Hematopoietic multipotent progenitor cell treated with erythropoietin and hydrocortisone succinate and interleukin-3 and kit ligand, for 8 days (in vitro differentiated cells): ENCODE results near the gene TRAPPC2.
A peak's percentile ranks its signal among the peaks of the same experiment; 100 is the strongest.
"Not testable (repeated sequence)": the region's sequence is repeated elsewhere in the genome, so short reads cannot be mapped to it uniquely, and the experiment has no call there.

Experiments used
- DNase-seq: peaks from one replicate; pipeline ENCODE4 v3.0.0-alpha.2; 2015

TRAPPC2 gene

DNA sequence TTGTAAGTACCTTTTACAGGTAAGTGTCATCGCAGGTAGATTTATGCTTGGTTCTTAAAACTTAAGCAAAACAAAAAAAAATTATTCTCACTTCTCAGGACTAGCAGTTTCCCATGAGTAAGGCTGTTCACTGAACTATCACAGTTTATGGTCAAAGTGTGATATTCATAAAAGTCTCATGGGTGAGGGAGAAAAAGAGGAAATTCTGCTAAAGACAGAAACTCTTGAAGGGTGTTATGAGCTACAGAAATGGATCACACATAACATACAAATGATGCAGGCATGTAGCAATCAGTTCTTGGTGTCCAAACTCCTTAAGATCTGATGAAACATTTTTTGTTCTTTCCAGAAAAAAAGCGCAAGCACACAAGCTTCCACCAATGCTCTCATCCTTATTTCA, 37.0 kb downstream of the TRAPPC2 start:
- DNase-seq = no peak

GRCh38 chrX:13695601-13696115, 38.8 kb downstream of the TRAPPC2 start:
- no peak for DNase-seq

GRCh38 chrX:13694983-13695382, 39.4 kb downstream of the TRAPPC2 start:
- no peak for DNase-seq

- DNase-seq = no peak
These were observed 40.1 kb downstream of the TRAPPC2 start for GRCh38 chrX:13694359-13694758.

DNA sequence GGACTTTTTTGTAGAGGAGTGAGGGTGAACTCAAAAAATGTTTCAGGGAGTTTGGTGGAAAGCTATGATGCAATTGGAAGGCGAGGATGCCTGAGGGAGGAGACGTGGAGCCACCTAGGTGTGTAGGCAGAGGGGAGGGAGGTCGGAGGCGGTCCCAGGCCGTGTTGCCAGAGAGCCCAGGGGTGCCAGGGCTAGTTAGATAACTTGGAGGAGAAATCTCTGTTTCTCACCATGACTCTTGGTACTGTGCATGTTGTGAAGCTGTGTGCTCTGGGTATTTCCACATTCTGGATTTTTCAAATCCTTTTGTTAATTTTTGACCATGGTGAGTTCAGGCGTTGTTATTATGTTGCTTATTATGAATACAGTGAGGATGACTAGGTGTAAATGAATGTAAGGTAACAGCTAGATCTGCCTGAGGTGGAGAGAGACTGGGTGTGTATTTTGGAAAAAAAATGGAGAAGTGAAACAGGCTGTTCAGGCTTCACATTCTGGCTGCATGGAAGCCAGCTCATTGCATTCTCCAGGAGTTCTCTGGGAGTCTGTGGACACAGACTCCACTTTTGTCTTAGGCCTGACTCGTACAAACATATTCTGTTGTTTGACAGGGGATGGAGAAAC, 41.0 kb downstream of the TRAPPC2 start:
- DNase-seq = no peak

GRCh38 chrX:13692771-13693231, 41.6 kb downstream of the TRAPPC2 start:
- DNase-seq = peak; percentile 39

- no peak for DNase-seq
These were observed 42.5 kb downstream of the TRAPPC2 start for GRCh38 chrX:13691841-13692371.

DNA sequence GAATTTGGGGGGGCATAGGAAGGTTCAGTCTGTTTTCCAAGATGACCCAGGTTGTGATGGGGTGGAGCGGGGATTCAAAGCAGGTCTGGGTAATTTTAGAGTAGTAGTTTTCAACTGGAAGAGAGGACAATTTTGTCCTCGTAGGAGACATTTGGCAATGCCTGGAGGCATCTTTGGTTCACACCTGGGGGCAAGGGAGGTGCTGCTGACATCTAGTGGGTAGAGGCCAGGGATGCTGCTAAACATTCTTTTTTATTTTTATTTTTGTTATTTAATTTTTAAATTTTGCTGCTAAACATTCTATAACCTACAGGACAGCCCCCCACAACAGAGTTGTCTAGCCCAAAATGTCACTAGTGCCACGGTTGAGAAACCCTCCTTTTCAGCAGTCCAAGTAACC, 43.6 kb downstream of the TRAPPC2 start:
- no peak for DNase-seq

DNA sequence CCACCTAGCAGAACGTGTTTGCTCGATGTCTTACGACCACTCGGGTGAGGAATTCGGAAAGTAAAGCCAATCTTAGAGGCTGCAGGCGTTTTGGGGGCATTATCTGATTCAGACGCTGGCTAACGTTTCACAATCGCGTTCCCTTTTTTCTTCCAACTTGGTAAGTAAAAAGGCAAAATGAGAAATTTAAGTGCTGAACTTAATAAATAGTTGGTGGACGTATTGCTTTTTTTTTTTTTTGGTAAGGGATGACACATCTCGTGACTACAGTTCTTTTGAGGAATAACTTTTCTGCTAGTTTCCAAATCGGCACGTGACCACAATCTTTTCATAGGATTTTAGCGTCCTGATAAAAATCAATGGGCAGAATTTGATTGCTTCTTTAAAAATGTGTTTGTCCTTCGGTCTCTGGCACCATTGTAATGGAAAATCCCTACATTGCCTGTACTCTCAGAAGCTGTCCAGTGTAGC, 44.6 kb downstream of the TRAPPC2 start:
- no peak for DNase-seq

GRCh38 chrX:13688958-13689740, 45.3 kb downstream of the TRAPPC2 start, which contains the start of gene RAB9A:
Gene RAB9A (plus strand): TSS chrX:13689128. CDS start chrX:13708747, 19,619 bp downstream.
- DNase-seq = peak; percentile 74

DNA sequence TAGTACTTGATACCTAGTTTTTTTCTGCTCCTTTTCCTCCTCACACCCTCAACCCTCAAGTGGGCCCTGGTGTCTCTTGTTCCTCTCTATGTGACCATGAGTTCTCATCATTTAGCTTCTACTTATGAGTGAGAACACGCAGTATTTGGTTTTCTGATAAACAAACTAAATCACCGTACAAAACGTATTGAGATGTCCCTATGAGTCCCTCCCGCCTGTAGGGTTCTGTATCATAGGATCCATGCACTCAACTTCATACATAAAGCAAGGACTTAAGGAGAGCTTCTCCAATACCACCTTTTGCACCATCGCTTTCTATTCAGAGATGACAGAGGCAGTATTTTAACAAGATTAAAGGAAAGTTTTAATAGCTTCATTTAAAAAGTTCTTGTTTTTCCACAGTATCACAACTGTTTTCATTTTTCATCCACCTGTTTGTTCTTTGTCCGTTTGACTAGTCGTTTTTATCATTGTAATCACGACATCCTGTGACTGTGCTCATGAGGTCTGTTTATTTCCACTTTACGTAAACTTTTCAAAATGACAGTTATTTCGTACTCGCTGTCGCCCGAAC, 45.9 kb downstream of the TRAPPC2 start:
- DNase-seq = peak; percentile 16

DNA sequence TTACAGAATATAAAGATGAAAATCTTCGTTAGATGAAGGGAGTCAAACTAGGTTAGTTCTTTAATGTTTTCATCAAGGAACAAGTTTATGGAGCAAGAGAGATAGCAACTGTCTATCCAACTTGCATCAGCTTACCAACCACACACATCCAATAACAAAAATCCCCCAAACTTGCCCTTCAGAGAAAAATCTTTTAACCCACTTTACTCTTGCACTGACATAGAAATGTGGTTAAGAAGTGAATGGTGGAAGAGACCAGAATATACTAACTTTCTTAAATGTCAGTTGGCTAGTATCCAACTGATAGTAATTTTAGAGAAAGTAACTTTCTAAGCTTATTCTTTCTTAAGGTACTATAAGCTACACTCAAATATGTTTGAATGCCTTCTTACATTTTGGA, 47.2 kb downstream of the TRAPPC2 start:
- DNase-seq = no peak

DNA sequence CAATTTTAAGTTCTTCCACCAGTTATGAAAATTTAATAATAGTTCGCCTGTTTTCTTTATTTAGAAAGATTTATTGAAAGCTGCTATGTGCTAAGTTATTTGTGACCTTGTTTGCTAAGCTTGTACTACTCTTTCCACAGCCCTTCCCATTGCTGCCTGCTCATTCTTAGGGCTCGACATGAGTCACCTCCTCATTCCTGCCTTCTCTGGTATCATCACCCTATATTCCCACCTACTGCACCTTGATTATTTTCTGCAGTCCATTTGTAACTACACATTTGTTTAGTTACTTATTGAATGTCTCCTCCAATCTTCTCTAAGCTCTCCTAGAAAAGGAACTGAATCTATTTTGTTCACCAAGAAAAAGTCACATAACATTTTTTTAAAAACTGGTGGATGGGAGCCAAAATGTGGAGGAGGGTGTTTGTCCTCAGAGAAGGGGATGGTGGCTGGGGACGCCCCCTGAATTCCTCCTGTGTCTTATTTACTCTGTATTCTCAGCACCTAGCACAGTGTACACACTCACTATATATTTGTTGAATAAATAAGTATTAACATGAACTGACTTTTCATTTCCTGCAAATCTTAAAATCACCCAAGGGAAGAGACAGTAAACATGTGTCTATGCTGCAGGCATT, 49.2 kb downstream of the TRAPPC2 start:
- no peak for DNase-seq

DNA sequence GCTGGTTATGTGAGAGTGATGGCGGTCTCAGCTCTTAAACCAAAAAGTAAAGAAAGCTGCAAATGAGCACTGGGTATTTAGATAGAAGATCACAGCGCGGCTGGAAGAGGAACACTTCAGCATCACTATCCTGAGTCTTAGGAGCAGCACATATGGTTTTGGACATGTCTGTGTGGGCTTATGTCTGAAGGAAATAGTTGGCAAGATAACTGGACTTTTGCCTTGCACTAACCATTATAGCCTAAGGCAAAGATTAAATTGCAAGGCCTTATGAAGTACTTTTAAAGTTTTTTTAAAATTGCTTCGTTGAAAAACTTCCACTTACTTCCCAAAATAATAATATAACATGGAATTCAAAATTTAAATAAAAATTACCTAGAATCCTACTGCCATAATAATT, 50.1 kb downstream of the TRAPPC2 start:
- DNase-seq = no peak

DNA sequence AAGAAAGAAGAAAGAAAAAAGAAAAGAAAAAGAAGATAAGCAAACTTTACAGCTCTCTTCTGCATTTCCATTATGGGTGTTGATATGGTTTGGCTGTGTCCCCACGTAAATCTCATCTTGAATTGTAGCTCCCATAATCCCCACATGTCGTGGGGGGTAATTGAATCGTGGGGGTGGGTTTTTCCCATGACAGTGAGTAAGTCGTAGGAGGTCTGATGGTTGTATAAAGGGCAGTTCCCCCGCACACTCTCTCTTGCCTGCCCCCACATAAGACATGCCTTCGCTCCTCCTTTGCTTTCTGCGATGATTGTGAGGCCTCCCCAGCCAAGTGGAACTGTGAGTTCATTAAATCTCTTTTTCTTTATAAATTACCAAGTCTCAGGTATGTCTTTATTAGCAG, 52.8 kb downstream of the TRAPPC2 start:
- DNase-seq = no peak

DNA sequence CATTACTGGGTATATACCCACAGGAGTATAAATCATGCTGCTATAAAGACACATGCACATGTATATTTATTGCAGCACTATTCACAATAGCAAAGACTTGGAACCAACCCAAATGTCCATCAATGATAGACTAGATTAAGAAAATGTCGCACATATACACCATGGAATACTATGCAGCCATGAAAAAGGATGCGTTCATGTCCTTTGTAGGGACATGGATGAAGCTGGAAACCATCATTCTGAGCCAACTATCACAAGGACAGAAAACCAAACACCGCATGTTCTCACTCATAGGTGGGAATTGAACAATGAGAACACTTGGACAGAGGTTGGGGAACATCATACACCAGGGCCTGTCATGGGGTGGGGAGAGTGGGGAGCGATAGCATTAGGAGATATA, 54.7 kb downstream of the TRAPPC2 start:
- not testable (repeated sequence) for DNase-seq

DNA sequence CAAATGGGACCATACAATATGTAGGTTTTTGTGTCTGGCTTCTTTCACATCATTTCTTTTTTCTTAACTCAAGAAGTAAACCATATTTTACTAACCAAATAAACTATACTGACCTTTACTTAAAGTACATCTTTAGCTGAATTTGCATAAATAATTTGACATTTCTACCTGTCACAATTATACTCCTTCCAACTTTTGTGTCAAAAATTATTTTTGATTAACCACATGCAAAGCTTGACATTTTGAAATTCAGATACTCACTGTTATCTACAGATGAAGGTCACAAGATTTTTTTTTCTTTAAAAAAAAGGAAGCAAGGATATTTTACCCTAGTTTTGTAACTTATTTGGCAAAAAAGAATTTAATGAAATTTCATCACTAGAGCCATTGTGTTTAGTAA, 57.5 kb downstream of the TRAPPC2 start:
- no peak for DNase-seq

DNA sequence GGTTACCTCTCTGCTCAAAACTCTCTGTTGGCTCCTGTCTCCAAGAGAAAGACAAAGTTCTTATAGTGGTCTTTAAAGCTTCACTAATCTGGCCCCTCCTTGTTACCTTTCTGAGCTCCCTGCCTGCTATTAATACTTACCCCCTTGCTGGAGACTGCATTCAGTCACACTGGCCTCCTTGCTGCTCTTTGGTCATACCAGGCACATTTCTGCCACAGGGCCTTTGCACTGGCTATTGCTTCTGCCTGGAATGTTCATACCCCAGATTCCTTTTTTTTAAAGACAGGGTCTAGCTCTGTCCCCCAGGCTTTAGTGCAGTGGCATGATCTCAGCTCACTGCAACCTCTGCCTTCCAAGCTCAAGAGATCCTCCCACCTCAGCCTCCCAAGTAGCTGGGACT, 61.4 kb downstream of the TRAPPC2 start:
- DNase-seq = no peak

- DNase-seq = no peak
These were observed 64.2 kb downstream of the TRAPPC2 start for GRCh38 chrX:13670197-13670596.

DNA sequence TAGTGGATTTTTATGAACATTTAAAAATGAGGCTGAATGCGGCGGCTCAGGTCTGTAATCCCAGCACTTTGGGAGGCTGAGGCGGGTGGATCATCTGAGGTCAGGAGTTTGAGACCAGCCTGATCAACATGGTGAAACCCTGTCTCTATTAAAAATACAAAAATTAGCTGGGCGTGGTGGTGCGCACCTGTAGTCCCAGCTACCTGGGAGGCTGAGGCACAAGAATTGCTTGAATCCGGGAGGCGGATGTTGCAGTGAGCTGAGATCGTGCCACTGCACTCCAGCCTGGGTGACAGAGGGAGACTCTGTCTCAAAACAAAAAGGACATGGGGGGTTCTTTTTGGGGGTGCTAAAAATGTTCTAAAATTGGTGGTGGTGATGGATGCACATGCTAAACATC, 64.7 kb downstream of the TRAPPC2 start:
- DNase-seq = not testable (repeated sequence)

- DNase-seq = peak; percentile 86
These were observed 65.1 kb downstream of the TRAPPC2 start for GRCh38 chrX:13669246-13669737.

GRCh38 chrX:13667919-13668318, 66.5 kb downstream of the TRAPPC2 start:
- DNase-seq = no peak

GRCh38 chrX:13666836-13667235, 67.6 kb downstream of the TRAPPC2 start:
- DNase-seq = no peak
